Measurements from ENCODE around the gene TAF5L. TPM values are rescaled to one million over a fixed set of nuclear protein-coding genes. Genes with fewer than 3 reads are reported as not detected.

Gene TAF5L
- total RNA-seq, 1 donor from 2014 or later, result 18.4 TPM

GRCh38 chr1:229619002-229619401, 6.9 kb downstream of the TAF5L start:
- Histone ChIP-seq H3K4me3 (ENCODE audit: low read depth, low read length) (no peak overlapping the region), H3K27me3 (ENCODE audit: control insufficient read depth, insufficient read depth, low read length) (no peaks in the 10 kb centered on the region), H3K36me3 (ENCODE audit: control insufficient read depth, insufficient read depth, low read length) (peaks cover 4% of the 10 kb centered on the region)
- DNase-seq (ENCODE audit: low read depth) (no peak), FAIRE-seq (no peak)
- no peak for TF ChIP-seq CTCF (IDR thresholded peaks at IDR 0.05; ENCODE audit: insufficient read depth, low read length, severe bottlenecking)

GRCh38 chr1:229617351-229618100, 8.4 kb downstream of the TAF5L start:
- FAIRE-seq (no peak), DNase-seq (ENCODE audit: low read depth) (no peak)
- Histone ChIP-seq H3K36me3 (ENCODE audit: control insufficient read depth, insufficient read depth, low read length) (peaks cover 10% of the 10 kb centered on the region), H3K4me3 (ENCODE audit: low read depth, low read length) (no peak overlapping the region), H3K27me3 (ENCODE audit: control insufficient read depth, insufficient read depth, low read length) (no peaks in the 10 kb centered on the region)
- no peak for TF ChIP-seq CTCF (IDR thresholded peaks at IDR 0.05; ENCODE audit: insufficient read depth, low read length, severe bottlenecking)

GRCh38 chr1:229614701-229615100, 11.2 kb downstream of the TAF5L start:
- no peaks in the 10 kb centered on the region for H3K27me3 ChIP-seq (ENCODE audit: control insufficient read depth, insufficient read depth, low read length)
- FAIRE-seq, result no peak
- H3K36me3 ChIP-seq (ENCODE audit: control insufficient read depth, insufficient read depth, low read length), result peaks cover 13% of the 10 kb centered on the region
- DNase-seq (ENCODE audit: low read depth), result no peak
- H3K4me3 ChIP-seq (ENCODE audit: low read depth, low read length), result no peak overlapping the region
- no peak for TF ChIP-seq CTCF (IDR thresholded peaks at IDR 0.05; ENCODE audit: insufficient read depth, low read length, severe bottlenecking)

- H3K36me3 ChIP-seq (ENCODE audit: control insufficient read depth, insufficient read depth, low read length), result peaks cover 17% of the 10 kb centered on the region
- no peak for DNase-seq (ENCODE audit: low read depth)
- no peak overlapping the region for H3K4me3 ChIP-seq (ENCODE audit: low read depth, low read length)
- FAIRE-seq, result no peak
- TF ChIP-seq CTCF (IDR thresholded peaks at IDR 0.05; ENCODE audit: insufficient read depth, low read length, severe bottlenecking), result no peak
- H3K27me3 ChIP-seq (ENCODE audit: control insufficient read depth, insufficient read depth, low read length), result no peaks in the 10 kb centered on the region
Measured at GRCh38 chr1:229613938-229614337, 12.0 kb downstream of the TAF5L start.

- DNase-seq (ENCODE audit: low read depth) (no peak), FAIRE-seq (no peak)
- H3K27me3 ChIP-seq (ENCODE audit: control insufficient read depth, insufficient read depth, low read length), result no peaks in the 10 kb centered on the region
- H3K4me3 ChIP-seq (ENCODE audit: low read depth, low read length), result no peak overlapping the region
- H3K36me3 ChIP-seq (ENCODE audit: control insufficient read depth, insufficient read depth, low read length), result peaks cover 15% of the 10 kb centered on the region
- TF ChIP-seq CTCF (IDR thresholded peaks at IDR 0.05; ENCODE audit: insufficient read depth, low read length, severe bottlenecking), result no peak
Measured at GRCh38 chr1:229608590-229608989, 17.3 kb downstream of the TAF5L start.

GRCh38 chr1:229607370-229607769, 18.6 kb downstream of the TAF5L start:
- Histone ChIP-seq H3K4me3 (ENCODE audit: low read depth, low read length) (no peak overlapping the region), H3K27me3 (ENCODE audit: control insufficient read depth, insufficient read depth, low read length) (no peaks in the 10 kb centered on the region), H3K36me3 (ENCODE audit: control insufficient read depth, insufficient read depth, low read length) (peaks cover 12% of the 10 kb centered on the region)
- TF ChIP-seq CTCF (IDR thresholded peaks at IDR 0.05; ENCODE audit: insufficient read depth, low read length, severe bottlenecking), result no peak
- FAIRE-seq (no peak), DNase-seq (ENCODE audit: low read depth) (no peak)
